BLaER1 (cell line): ENCODE data around the gene RNF151.

Experiments
- H3K27ac ChIP-seq: shearing (Covaris generic); formaldehyde crosslinking; 2 replicates; pipeline ENCODE4 v1.8.1; 2022
- H3K27me3 ChIP-seq: shearing (Covaris generic); formaldehyde crosslinking; 2 replicates; pipeline ENCODE4 v1.8.1; 2022
- H3K36me3 ChIP-seq: shearing (Covaris generic); formaldehyde crosslinking; 2 replicates; pipeline ENCODE4 v1.8.1; 2022
- H3K4me1 ChIP-seq: shearing (Covaris generic); formaldehyde crosslinking; 2 replicates; pipeline ENCODE4 v1.8.1; 2022
- H3K4me2 ChIP-seq: shearing (Covaris generic); formaldehyde crosslinking; 2 replicates; pipeline ENCODE4 v1.8.1; 2022
- H3K4me3 ChIP-seq: shearing (Covaris generic); formaldehyde crosslinking; 2 replicates; pipeline ENCODE4 v1.8.1; 2022
- H3K9ac ChIP-seq: shearing (Covaris generic); formaldehyde crosslinking; 2 replicates; pipeline ENCODE4 v1.8.1; 2022
- H3K9me3 ChIP-seq: shearing (Covaris generic); formaldehyde crosslinking; 2 replicates; pipeline ENCODE4 v1.8.1; 2022
- H4K20me1 ChIP-seq: shearing (Covaris generic); formaldehyde crosslinking; 2 replicates; pipeline ENCODE4 v1.8.1; 2022
- Cebpa-rat ChIP-seq: shearing (Covaris generic); IDR thresholded peaks from 2 replicates; pipeline ENCODE4 v1.8.1; 2022

The RNF151 gene

GRCh38 chr16:1976951-1977874 is 10.6 kb downstream of the RNF151 start:
- Histone ChIP-seq H4K20me1 (peaks cover 88% of the 10 kb centered on the region), H3K4me2 (no peak overlapping the region), H3K27ac (no peak overlapping the region), H3K9me3 (no peaks in the 10 kb centered on the region), H3K9ac (no peak overlapping the region), H3K4me3 (no peak overlapping the region), H3K27me3 (peaks cover 47% of the 10 kb centered on the region), H3K36me3 (peaks cover 63% of the 10 kb centered on the region), H3K4me1 (peaks cover 32% of the 10 kb centered on the region)
- TF ChIP-seq Cebpa-rat: no peak

GRCh38 chr16:1977875-1978268 is 11.2 kb downstream of the RNF151 start:
- Histone ChIP-seq H3K4me1 (peaks cover 27% of the 10 kb centered on the region), H3K36me3 (peaks cover 63% of the 10 kb centered on the region), H3K4me3 (no peak overlapping the region), H3K27me3 (peaks cover 54% of the 10 kb centered on the region), H3K9ac (no peak overlapping the region), H4K20me1 (peaks cover 87% of the 10 kb centered on the region), H3K27ac (no peak overlapping the region), H3K4me2 (no peak overlapping the region), H3K9me3 (no peaks in the 10 kb centered on the region)
- TF ChIP-seq Cebpa-rat: no peak

- TF ChIP-seq Cebpa-rat: no peak
- H3K27ac ChIP-seq: no peak overlapping the region
- no peaks in the 10 kb centered on the region for H3K9me3 ChIP-seq
- H3K4me2 ChIP-seq: no peak overlapping the region
- H3K36me3 ChIP-seq: peaks cover 61% of the 10 kb centered on the region
- H3K27me3 ChIP-seq: peaks cover 61% of the 10 kb centered on the region
- peaks cover 26% of the 10 kb centered on the region for H3K4me1 ChIP-seq
- peaks cover 80% of the 10 kb centered on the region for H4K20me1 ChIP-seq
- no peak overlapping the region for H3K9ac ChIP-seq
- no peak overlapping the region for H3K4me3 ChIP-seq
These were observed 11.9 kb downstream of the RNF151 start for GRCh38 chr16:1978476-1979120.

GRCh38 chr16:1979271-1980029 is 12.8 kb downstream of the RNF151 start:
- no peak overlapping the region for H3K9ac ChIP-seq
- peaks cover 53% of the 10 kb centered on the region for H3K36me3 ChIP-seq
- no peak overlapping the region for H3K4me3 ChIP-seq
- no peak overlapping the region for H3K27ac ChIP-seq
- H3K27me3 ChIP-seq: peaks cover 68% of the 10 kb centered on the region
- H3K9me3 ChIP-seq: no peaks in the 10 kb centered on the region
- H3K4me1 ChIP-seq: peaks cover 24% of the 10 kb centered on the region
- peaks cover 71% of the 10 kb centered on the region for H4K20me1 ChIP-seq
- TF ChIP-seq Cebpa-rat: no peak
- no peak overlapping the region; the same call in 1 of the 2 replicates for H3K4me2 ChIP-seq

GRCh38 chr16:1980030-1980769 is 13.5 kb downstream of the RNF151 start:
- H4K20me1 ChIP-seq: peaks cover 68% of the 10 kb centered on the region
- H3K36me3 ChIP-seq: peaks cover 45% of the 10 kb centered on the region
- peaks cover 68% of the 10 kb centered on the region for H3K27me3 ChIP-seq
- TF ChIP-seq Cebpa-rat: no peak
- H3K4me2 ChIP-seq: no peak overlapping the region; the same call in 1 of the 2 replicates
- no peak overlapping the region for H3K27ac ChIP-seq
- no peak overlapping the region for H3K9ac ChIP-seq
- peaks cover 32% of the 10 kb centered on the region for H3K4me1 ChIP-seq
- no peak overlapping the region for H3K4me3 ChIP-seq
- no peaks in the 10 kb centered on the region for H3K9me3 ChIP-seq

- Histone ChIP-seq H3K4me1 (peaks cover 37% of the 10 kb centered on the region), H3K9ac (no peak overlapping the region), H3K4me3 (no peak overlapping the region), H3K36me3 (peaks cover 45% of the 10 kb centered on the region), H3K4me2 (no peak overlapping the region; the same call in 1 of the 2 replicates), H3K27me3 (peaks cover 68% of the 10 kb centered on the region), H3K27ac (no peak overlapping the region), H4K20me1 (peaks cover 68% of the 10 kb centered on the region), H3K9me3 (no peaks in the 10 kb centered on the region)
- TF ChIP-seq Cebpa-rat: no peak
These were observed 14.1 kb downstream of the RNF151 start for GRCh38 chr16:1980770-1981087.

- Histone ChIP-seq H3K27ac (no peak within 1 kb of the TSS), H3K4me2 (no peak within 1 kb of the TSS; the same call in 1 of the 2 replicates)
These were observed 14.8 kb downstream of the RNF151 start, which contains the start of gene NOXO1 for GRCh38 chr16:1981398-1981836. Gene NOXO1 (minus strand): TSS chr16:1981469. CDS start chr16:1981179, 290 bp downstream.

GRCh38 chr16:1982013-1982433 is 15.4 kb downstream of the RNF151 start:
- peaks cover 42% of the 10 kb centered on the region for H3K4me1 ChIP-seq
- peaks cover 68% of the 10 kb centered on the region for H3K27me3 ChIP-seq
- H3K4me2 ChIP-seq: no peak overlapping the region
- H3K36me3 ChIP-seq: peaks cover 45% of the 10 kb centered on the region
- TF ChIP-seq Cebpa-rat: no peak
- no peaks in the 10 kb centered on the region for H3K9me3 ChIP-seq
- no peak overlapping the region for H3K4me3 ChIP-seq
- H3K9ac ChIP-seq: no peak overlapping the region
- no peak overlapping the region for H3K27ac ChIP-seq
- H4K20me1 ChIP-seq: peaks cover 66% of the 10 kb centered on the region

More at GRCh38 chr16:1981398-1981836, 14.8 kb downstream of the RNF151 start, which contains the start of gene NOXO1:
- Histone ChIP-seq H3K4me1 (peaks cover 42% of the 10 kb centered on the region), H4K20me1 (peaks cover 65% of the 10 kb centered on the region), H3K4me3 (no peak within 1 kb of the TSS), H3K9me3 (no peaks in the 10 kb centered on the region), H3K36me3 (peaks cover 45% of the 10 kb centered on the region), H3K9ac (no peak within 1 kb of the TSS), H3K27me3 (peaks cover 68% of the 10 kb centered on the region)
- TF ChIP-seq Cebpa-rat: no peak
